ENCODE measurements around the gene RNU1-3.
"Not testable (repeated sequence)": the region's sequence is repeated elsewhere in the genome, so short reads cannot be mapped to it uniquely, and the experiment has no call there.

RNU1-3 gene

DNA sequence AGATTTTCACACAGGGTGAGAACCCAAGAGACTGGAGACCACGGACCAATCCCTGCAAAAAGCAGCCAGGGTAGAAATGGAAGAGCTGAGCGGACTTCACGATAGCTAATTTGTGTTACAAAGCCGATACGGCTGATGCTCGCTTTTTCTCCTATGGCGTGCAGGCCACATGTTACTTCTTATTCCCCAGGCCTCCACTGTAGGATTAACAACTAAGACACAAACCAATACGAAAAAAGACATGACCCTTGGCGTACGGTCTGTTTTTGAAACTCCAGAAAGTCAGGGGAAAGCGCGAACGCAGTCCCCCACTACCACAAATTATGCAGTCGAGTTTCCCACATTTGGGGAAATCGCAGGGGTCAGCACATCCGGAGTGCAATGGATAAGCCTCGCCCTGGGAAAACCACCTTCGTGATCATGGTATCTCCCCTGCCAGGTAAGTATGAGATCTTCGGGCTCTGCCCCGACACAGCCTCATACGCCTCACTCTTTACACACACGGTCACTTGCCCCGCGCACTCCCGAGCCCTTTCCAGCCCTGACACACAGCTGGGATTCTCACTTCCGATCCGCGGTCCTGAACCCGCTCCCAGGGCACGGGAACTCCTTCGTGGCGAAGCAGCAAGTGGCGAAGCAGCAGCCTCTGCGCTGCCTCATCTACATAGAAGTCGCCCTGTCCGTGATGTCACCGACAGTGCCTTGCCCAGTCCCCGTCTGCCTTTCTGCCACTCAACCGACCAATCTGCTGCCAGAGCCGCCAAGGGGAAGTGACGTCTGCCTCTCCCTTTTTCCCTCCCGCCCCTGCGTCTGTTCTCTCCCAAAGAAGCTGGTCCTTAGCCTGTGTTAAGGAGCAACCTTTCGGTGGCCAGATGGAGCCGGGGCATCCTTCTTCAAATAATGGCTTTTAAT lies at the start of gene RNU1-3:
Gene RNU1-3 (minus strand): TSS at position 447 of the 912 bp plus-strand sequence.
- not testable (repeated sequence) for DNase-seq (ENCODE audit: low read depth in 1 of 2, low spot score in 1 of 2)

DNA sequence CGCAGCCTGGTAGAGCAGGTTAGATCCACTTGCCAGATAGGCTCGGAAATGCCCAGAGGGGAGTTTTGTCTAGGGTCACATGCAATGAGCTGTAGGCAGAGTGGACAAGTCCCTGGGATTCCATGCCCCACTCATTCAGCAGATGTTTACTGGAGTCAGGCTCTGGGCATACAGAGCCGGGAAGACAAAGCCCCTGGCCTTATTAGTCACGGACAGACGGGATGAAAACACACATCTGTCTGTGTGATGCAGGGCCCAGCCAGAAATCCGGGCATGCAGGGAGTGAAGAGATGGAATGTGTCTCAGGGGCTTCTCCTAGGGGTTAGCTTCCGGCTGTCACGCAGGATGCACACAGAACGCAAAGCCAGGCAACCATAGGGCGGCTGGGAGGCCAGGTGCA lies 46.7 kb upstream of the RNU1-3 start:
- DNase-seq (ENCODE audit: low read depth in 1 of 2, low spot score in 1 of 2) = not testable (repeated sequence)

GRCh38 chr1:16712984-16713383 lies 46.2 kb upstream of the RNU1-3 start:
- DNase-seq (ENCODE audit: low read depth in 1 of 2, low spot score in 1 of 2) = not testable (repeated sequence)

- not testable (repeated sequence) for DNase-seq (ENCODE audit: low read depth in 1 of 2, low spot score in 1 of 2)
Observed at GRCh38 chr1:16712582-16712981, 45.8 kb upstream of the RNU1-3 start.

DNA sequence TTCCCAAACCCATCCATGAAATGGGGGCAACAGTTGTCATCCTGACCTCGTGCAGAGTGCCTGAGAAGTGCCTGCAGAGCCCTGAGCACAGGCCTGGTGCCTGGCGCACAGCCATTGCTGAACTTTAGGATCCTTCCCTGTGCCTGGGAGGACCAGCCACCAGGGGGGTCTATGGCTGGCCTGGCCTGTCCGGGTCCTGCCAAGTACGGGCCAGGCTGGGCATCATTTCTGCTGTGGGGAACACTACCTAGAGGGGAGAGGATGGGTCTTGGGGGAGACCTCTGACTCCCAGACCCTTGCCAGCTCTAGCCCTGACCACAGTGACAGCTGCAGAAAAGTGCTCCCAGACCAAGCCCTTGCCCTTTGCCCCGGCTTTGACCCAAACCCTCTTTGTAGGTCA lies 45.4 kb upstream of the RNU1-3 start:
- not testable (repeated sequence) for DNase-seq (ENCODE audit: low read depth in 1 of 2, low spot score in 1 of 2)

- not testable (repeated sequence) for DNase-seq (ENCODE audit: low read depth in 1 of 2, low spot score in 1 of 2)
Observed at GRCh38 chr1:16710618-16711017, 43.9 kb upstream of the RNU1-3 start.

DNA sequence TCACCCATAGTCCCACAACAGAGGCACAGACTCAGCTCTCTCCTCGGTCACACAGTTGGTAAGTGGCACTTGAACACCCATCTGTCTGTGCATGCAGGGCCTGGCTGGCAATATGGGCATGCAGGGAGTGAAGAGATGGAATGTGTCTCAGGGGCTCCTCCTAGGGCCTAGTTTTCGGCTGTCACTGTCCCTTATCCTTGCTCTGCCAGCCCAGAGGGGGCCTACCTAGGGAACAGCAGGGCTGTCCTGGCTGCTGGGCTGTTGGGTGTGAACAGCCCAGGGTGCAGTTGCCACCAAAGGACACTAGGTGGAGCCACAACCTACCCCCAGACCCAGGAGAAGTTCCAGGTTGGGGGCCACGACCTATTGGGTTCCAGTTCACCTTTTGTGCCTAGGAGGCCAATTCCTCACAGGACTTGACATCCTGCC lies 42.9 kb upstream of the RNU1-3 start:
- not testable (repeated sequence) for DNase-seq (ENCODE audit: low read depth in 1 of 2, low spot score in 1 of 2)

- not testable (repeated sequence) for DNase-seq (ENCODE audit: low read depth in 1 of 2, low spot score in 1 of 2)
Observed at GRCh38 chr1:16708704-16709103, 42.0 kb upstream of the RNU1-3 start.

DNA sequence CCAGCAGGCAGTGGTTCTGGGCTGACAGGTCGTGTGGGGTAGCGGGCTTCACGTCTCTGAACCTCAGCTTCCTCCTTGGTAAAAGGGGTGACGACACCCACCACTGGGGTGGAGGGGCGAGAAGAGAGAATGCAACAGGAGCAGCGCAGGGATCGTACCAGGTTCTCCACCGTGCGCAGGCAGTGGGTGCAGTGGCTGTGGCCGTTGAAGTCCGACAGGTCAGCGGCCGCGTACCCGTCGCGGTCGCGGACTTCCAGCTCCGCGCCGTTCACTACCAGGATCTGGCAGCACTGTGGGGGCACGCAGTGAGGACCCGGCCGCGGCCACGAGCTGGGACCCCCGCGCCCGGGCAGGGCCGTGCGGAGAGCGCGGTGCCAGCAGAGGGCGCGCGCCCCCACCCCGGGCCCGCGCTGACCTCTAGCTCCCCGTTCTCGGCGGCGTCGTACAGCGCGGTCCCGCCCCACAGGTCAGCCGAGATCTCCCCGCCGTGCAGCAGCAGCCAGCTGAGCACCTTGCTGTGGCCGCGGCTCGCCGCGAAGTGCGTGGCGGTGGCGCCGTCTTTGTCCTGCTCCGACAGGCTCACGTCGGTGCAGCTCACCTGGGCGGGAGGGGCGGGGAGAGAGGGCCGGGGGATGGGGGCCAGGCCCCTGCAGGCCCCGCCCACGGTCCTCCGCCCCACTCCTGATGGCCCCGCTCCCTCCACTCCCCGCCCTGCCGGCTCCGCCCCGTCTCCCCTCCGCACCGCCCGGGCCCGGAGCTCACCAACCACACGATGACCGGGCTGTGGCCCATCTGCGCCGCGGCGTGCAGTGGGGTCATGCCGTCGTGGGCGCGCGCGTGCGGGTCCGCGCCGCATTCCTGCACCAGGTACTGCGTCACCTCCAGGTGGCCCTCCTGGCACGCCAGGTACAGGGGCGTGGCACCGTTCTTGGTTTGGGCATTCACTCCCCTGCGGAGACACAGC lies 40.7 kb upstream of the RNU1-3 start:
- DNase-seq (ENCODE audit: low read depth in 1 of 2, low spot score in 1 of 2) = not testable (repeated sequence)

DNA sequence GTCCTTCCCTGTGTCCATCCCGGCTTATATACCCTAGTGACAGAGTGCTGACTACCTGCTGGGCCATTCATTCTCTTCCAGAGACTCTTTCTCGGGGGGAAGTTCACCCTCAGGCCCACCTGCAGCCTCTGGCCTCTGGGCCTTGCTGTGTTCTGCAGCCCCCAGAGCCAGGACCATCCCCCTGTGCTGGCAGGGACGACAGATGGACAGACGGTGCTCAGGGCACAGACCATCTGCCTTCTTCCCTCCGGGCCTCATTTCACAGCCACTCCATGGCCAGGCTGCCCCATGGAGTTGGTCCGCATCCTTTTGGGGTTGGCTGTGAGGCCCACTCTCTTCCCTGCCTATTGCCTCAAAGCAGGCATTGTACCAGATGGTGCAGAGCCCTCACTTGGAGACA lies 39.6 kb upstream of the RNU1-3 start:
- not testable (repeated sequence) for DNase-seq (ENCODE audit: low read depth in 1 of 2, low spot score in 1 of 2)

DNA sequence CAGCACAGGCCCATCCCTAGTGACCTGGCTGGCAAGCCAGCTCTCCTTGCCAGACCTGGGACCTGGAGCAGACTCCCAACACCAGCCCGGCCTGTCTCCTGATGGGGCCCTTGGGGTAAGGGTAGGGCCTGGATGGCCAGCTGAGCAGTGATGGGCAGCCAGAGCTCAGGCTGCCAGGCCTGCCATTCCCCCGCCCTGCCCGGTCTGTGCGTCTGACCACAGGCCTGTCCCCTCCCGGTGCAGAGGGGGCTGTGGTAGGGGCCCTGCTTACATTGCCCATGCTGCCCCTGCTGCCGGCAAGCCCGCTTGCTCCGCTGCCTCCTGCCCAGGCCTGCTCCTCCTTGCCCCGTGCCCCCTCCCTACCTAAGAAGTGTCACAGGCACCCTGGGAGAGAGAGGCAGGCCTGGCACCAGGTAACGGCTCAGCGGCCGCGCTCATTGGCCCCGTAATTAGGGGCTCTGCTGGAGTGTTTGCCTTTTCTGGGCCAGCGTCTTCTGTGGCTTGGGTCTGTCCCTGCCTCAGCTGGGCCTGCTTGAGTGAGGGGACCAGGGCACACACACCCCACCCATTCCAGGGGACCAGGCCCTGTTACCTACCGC lies 37.9 kb upstream of the RNU1-3 start:
- DNase-seq (ENCODE audit: low read depth in 1 of 2, low spot score in 1 of 2) = not testable (repeated sequence)

DNA sequence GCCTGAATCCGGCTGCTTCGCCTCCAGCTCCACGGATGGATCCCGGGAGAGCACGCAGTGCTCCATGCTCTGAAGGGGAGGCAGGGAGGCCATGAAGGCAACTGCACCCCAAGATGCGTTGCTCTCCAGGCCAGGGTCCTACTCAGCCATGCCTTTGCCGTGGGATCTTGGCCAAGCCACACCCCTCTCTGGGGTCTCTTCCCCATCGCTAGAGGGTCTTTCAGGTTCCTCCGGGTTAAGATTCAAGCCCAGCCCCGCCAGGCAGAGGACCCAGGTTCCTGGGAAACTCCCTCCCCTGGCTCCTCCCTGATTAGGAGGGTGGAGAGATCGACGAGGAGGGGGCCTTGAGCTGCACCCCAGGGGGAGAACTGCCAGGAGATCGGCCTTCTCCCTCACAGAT lies 37.3 kb upstream of the RNU1-3 start:
- not testable (repeated sequence) for DNase-seq (ENCODE audit: low read depth in 1 of 2, low spot score in 1 of 2)

GRCh38 chr1:16703602-16704001 lies 36.9 kb upstream of the RNU1-3 start:
- DNase-seq (ENCODE audit: low read depth in 1 of 2, low spot score in 1 of 2) = not testable (repeated sequence)

DNA sequence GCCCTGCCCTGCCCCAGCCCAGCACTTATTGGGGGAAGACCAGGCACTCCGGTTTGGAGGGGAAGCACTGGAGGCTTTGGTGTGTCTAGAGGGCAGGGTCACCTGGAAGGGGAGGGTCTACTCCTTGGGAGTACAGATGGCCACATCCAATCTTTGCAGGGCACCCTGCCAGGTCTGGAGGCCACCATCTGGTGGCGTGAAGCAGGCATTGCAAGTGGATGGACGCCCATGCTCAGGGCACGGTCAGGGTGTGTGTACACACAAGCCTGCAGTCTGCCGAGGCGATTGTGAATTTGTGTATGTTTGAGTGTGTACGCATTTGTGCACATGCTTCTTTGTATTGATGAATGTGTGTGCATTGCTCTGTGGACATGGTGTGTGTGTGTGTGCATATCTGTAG lies 36.4 kb upstream of the RNU1-3 start:
- DNase-seq (ENCODE audit: low read depth in 1 of 2, low spot score in 1 of 2) = not testable (repeated sequence)

GRCh38 chr1:16702280-16702679 lies 35.5 kb upstream of the RNU1-3 start:
- DNase-seq (ENCODE audit: low read depth in 1 of 2, low spot score in 1 of 2) = not testable (repeated sequence)

- not testable (repeated sequence) for DNase-seq (ENCODE audit: low read depth in 1 of 2, low spot score in 1 of 2)
Observed at GRCh38 chr1:16701189-16701588, 34.4 kb upstream of the RNU1-3 start.

GRCh38 chr1:16700138-16700895 lies 33.6 kb upstream of the RNU1-3 start:
- DNase-seq (ENCODE audit: low read depth in 1 of 2, low spot score in 1 of 2) = not testable (repeated sequence)

DNA sequence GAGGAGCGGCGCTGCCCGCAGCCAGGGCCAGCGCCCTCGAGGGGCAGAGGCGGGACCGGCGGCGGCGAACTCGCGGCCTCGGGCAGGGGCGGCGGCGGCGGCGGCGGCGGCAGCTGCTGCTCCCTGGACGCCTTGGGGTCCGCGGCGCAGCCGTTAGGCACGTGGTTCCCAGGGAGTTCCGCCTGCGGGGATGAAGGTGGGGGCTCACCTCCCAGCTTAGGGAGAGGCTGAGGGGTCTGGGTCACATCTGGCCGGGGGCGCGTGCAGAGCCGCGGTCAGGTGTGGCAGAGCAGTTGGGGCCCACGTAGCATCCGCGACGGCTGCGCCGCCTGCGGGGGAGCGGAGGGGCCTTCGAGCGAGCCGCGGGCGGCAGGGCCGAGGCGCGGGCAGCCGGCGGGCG lies 32.7 kb upstream of the RNU1-3 start:
- DNase-seq (ENCODE audit: low read depth in 1 of 2, low spot score in 1 of 2) = not testable (repeated sequence)

DNA sequence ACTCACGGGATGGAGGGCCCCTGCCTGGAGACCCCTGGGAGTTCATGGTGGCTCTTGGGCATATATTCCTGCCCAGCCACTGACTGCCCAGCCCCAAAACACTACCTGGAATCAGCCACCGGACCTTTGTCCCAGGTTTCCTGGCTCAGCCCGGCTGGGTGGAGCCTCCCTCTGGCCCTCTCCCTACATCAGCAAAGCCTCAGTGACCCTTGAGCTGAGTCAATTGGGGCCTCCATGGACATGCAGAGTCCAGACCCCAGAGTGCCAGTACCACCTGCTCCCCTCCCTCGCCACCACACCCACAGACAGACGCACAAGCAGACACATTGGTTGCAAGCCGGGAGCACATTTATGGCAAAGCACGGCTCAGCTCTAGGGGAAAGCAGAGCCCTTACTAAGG lies 30.4 kb upstream of the RNU1-3 start:
- not testable (repeated sequence) for DNase-seq (ENCODE audit: low read depth in 1 of 2, low spot score in 1 of 2)

DNA sequence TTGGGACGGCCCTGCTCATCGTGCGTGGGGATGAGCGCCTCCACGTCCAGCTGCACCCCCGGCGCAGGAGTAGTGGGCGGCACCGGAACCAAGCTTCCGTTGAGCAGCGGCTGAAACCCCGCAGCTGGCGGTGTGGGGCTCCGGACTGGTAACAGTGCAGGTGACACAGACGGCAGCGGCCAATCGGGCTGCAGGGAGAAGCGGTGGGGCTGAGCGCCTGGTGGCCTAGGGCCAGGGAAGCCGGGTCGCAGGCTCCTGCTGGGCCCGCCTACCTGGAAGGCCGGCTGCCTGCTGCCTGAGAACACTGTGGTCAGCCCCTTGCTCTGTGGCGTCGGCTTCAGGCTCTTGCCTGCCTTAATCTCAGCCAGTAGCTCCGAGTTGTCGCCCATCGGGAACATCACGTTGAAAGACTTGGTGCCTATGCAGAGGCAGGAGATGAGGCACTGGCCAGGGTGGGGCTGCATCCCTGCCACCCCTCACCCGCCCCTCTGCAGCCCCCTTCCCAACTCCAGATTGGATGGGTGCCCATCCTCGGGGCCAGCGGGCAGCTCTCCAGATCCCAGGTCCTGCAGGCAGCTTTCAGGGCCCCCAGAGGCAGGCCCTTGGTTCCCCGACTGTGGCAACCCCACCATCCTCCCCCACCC lies 29.9 kb upstream of the RNU1-3 start:
- DNase-seq (ENCODE audit: low read depth in 1 of 2, low spot score in 1 of 2) = not testable (repeated sequence)
